ENCODE measurements around the gene FFAR3.
"Not testable (repeated sequence)": the region's sequence is repeated elsewhere in the genome, so short reads cannot be mapped to it uniquely, and the experiment has no call there.

The FFAR3 gene

DNA sequence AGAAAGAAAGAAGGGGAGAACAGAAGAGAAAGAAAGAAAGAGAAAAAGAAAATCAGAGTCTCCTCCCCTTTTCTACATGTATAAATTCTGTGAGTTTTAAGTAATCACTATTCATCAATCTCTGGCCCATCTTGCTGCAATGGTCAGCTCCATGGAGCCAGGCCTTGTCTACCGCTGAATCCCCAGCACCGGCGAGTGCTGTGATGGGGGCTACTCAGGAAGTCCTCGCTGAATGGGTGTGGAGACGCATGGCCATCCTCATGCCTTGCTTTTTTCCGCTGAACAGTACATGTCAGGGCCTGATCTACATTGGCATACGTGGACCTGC is 42.5 kb downstream of the FFAR3 start:
- no peak overlapping the region for H3K9ac ChIP-seq (ENCODE audit: low read depth, low read length)
- no peaks in the 10 kb centered on the region for H3K9me3 ChIP-seq (ENCODE audit: control insufficient read depth, insufficient read depth, low read length)
- H3K36me3 ChIP-seq (ENCODE audit: control insufficient read depth, insufficient read depth, low read length) = no peaks in the 10 kb centered on the region
- H3K4me1 ChIP-seq (ENCODE audit: control insufficient read depth, insufficient read depth, low read length) = no peaks in the 10 kb centered on the region
- H3K27me3 ChIP-seq (ENCODE audit: control insufficient read depth, insufficient read depth, low read length) = no peaks in the 10 kb centered on the region
- H3K4me3 ChIP-seq (ENCODE audit: low read depth, low read length) = no peak overlapping the region

DNA sequence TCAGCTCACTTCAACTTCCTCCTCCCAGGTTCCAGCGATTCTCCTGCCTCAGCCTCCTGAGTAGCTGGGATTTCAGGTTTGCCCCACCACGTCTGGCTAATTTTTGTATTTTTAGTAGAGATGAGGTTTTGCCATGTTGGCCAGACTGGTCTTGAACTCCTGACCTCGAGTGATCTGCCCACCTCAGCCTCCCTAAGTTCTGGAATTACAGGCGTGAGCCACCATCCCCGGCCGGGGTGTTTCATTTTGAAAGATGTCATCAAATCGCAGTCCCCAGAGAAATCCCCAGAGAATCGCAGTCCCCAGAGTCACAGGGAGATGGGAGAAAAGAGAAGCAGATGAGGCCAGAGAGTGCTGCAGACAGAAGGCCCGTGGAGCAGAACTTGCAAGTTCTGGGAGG is 43.2 kb downstream of the FFAR3 start:
- H3K27me3 ChIP-seq (ENCODE audit: control insufficient read depth, insufficient read depth, low read length); H3K4me3 ChIP-seq (ENCODE audit: low read depth, low read length); H3K9ac ChIP-seq (ENCODE audit: low read depth, low read length); H3K4me1 ChIP-seq (ENCODE audit: control insufficient read depth, insufficient read depth, low read length); H3K9me3 ChIP-seq (ENCODE audit: control insufficient read depth, insufficient read depth, low read length); H3K36me3 ChIP-seq (ENCODE audit: control insufficient read depth, insufficient read depth, low read length): not testable (repeated sequence)

DNA sequence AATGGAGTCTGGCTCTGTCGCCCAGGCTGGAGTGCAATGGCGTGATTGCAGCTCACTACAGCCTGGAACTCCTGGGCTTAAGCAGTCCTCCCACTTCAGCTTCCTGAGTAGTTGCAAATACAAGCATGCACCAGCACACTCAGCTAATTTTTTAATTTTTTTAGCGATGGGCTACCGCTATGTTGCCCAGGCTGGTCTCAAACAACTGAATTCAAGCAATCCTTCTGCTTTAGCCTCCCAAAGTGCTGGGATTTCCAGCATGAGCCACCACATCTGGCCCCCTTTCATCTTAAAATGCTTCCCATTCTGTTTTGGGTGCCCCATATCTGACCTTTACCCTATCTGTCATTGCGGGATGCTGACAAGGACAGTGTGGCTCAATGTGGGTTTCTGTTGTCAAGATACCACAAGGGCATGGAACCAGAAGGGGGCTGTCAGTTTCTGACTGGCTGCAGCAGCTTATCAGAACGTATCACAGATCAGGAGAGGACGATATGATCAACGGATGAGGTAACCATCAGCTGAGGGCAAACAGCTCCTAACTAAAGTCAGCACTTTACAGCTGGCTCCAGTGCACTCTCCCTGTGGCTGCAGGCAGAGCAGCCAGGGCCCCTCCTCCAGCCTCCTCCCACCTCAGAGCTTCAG is 45.0 kb downstream of the FFAR3 start:
- no peaks in the 10 kb centered on the region for H3K4me1 ChIP-seq (ENCODE audit: control insufficient read depth, insufficient read depth, low read length)
- H3K4me3 ChIP-seq (ENCODE audit: low read depth, low read length) = no peak overlapping the region

DNA sequence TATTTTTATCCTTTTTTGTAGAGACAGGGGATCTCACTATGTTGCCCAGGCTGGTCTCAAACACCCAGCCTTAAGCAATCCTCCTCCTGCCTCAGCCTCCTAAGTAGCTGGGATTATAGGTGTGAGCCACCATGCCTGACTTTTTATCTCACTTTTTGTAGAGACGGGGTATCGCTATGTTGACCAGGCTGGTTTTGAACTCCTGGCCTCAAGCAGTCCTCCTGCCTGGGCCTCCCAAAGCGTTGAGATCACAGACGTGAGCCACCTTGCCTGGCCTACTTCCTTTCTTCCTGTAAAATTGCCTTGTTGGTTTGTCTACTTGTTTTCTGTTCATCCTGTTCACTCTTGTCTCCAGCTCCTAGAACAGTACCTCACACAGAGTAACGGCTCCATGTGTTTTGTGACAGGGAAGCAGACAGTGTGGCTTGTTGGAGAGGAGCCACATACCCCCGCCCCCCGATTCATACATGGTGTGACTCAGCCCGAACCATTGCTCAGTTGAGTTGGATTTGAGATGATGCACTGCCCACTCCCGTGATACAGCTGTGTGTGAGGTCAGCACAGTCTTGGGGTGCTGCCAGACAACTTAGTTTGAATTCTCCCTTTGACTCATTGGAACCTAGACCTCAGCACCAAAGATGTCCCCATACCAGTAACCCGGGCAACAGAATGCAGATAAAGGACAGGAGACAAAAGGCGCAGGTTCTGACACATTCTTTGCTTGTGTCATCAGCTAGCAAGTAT is 46.8 kb downstream of the FFAR3 start:
- Histone ChIP-seq H3K27me3 (ENCODE audit: control insufficient read depth, insufficient read depth, low read length) (no peaks in the 10 kb centered on the region), H3K9ac (ENCODE audit: low read depth, low read length) (no peak overlapping the region), H3K4me1 (ENCODE audit: control insufficient read depth, insufficient read depth, low read length) (no peaks in the 10 kb centered on the region), H3K4me3 (ENCODE audit: low read depth, low read length) (no peak overlapping the region), H3K36me3 (ENCODE audit: control insufficient read depth, insufficient read depth, low read length) (no peaks in the 10 kb centered on the region), H3K9me3 (ENCODE audit: control insufficient read depth, insufficient read depth, low read length) (no peaks in the 10 kb centered on the region)

More for the DNA sequence above, 45.0 kb downstream of the FFAR3 start:
- H3K9ac ChIP-seq (ENCODE audit: low read depth, low read length) = no peak overlapping the region
- no peaks in the 10 kb centered on the region for H3K27me3 ChIP-seq (ENCODE audit: control insufficient read depth, insufficient read depth, low read length)
- H3K36me3 ChIP-seq (ENCODE audit: control insufficient read depth, insufficient read depth, low read length) = no peaks in the 10 kb centered on the region
- no peaks in the 10 kb centered on the region for H3K9me3 ChIP-seq (ENCODE audit: control insufficient read depth, insufficient read depth, low read length)

DNA sequence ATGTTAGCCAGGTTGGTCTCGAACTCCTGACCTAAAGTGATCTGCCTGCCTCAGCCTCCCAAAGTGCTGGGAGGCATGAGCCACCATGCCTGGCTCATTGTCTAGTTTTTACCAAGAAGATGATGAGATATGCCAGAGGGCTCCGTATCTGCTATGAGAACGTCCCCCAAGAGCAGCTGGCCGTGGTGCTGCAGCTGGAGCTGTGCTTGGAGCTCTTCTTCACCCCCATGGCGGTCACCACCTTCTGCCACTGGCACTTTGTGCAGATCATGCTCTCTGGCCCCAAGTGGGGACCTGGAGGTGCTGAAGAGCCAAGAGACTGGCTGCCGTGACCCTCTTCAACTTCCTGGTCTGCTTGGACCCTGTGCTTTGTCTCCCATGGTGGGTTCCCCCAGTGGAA is 49.4 kb downstream of the FFAR3 start:
- Histone ChIP-seq H3K4me3 (ENCODE audit: low read depth, low read length) (no peak overlapping the region), H3K27me3 (ENCODE audit: control insufficient read depth, insufficient read depth, low read length) (no peaks in the 10 kb centered on the region), H3K9ac (ENCODE audit: low read depth, low read length) (no peak overlapping the region), H3K36me3 (ENCODE audit: control insufficient read depth, insufficient read depth, low read length) (no peaks in the 10 kb centered on the region), H3K9me3 (ENCODE audit: control insufficient read depth, insufficient read depth, low read length) (no peaks in the 10 kb centered on the region), H3K4me1 (ENCODE audit: control insufficient read depth, insufficient read depth, low read length) (no peaks in the 10 kb centered on the region)

DNA sequence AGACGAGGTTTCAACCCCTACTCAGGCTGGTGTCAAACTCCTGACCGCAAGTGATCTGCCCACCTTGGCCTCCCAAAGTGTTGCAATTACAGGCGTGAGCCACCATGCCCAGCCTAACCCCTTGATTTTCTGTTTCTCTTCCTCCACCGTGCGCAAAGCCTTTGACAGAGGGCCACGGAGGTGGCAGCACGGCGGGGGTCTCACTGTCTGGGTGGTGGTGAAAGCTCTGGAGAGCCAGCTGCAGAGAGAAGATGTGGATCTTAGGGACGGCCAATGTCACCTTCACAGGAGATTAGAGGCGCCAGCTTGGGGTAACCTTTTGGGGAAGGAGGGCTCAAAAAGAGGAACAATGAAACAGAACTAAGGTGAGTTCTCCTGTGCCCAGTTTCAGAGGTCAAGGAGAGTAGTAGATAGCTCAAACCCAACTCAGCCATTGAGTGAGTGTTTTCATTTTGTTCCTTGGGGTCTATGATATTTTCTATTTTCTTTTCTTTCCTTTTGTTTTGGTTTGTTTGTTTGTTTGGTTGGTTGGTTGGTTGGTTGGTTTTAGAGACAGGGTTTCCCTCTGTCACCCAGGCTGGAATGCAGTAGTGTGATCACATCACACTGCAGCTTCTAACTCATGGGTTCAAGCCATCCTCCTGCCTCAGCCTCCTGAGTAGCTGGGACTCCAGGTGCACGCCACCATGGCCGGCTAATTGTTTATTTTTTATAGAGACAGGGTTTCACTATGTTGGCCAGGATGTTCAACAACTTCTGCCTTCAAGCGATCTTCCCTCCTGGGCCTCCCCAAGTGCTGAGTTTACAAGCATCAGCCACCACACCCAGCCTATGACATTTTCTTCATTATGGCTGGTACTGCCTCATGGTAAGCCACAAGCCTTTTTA is 50.3 kb downstream of the FFAR3 start:
- Histone ChIP-seq H3K4me1 (ENCODE audit: control insufficient read depth, insufficient read depth, low read length) (no peaks in the 10 kb centered on the region), H3K4me3 (ENCODE audit: low read depth, low read length) (no peak overlapping the region), H3K36me3 (ENCODE audit: control insufficient read depth, insufficient read depth, low read length) (no peaks in the 10 kb centered on the region), H3K27me3 (ENCODE audit: control insufficient read depth, insufficient read depth, low read length) (no peaks in the 10 kb centered on the region), H3K9ac (ENCODE audit: low read depth, low read length) (no peak overlapping the region), H3K9me3 (ENCODE audit: control insufficient read depth, insufficient read depth, low read length) (no peaks in the 10 kb centered on the region)

DNA sequence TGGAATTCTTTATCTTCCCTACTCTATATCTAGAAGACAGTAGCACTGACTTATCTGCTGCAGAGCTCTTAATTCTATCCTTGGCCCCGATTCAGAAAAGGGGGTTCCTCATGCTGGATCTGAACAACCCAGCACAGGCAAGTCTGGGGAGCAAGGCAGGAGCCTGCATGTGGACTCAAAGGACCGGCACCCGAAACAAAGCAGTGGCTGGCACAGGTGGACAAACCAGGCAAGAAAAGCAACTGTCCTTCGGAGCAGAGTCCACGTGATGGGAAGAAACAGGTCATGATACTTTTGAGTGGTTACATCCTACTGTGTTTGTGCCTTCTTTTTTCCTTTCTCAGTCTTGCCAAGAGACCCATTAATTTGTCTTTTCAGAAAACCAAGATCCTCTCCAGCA is 50.9 kb downstream of the FFAR3 start:
- no peaks in the 10 kb centered on the region for H3K27me3 ChIP-seq (ENCODE audit: control insufficient read depth, insufficient read depth, low read length)

More for the DNA sequence above, 50.9 kb downstream of the FFAR3 start:
- Histone ChIP-seq H3K4me1 (ENCODE audit: control insufficient read depth, insufficient read depth, low read length) (no peaks in the 10 kb centered on the region), H3K4me3 (ENCODE audit: low read depth, low read length) (no peak overlapping the region), H3K9me3 (ENCODE audit: control insufficient read depth, insufficient read depth, low read length) (no peaks in the 10 kb centered on the region), H3K9ac (ENCODE audit: low read depth, low read length) (no peak overlapping the region), H3K36me3 (ENCODE audit: control insufficient read depth, insufficient read depth, low read length) (no peaks in the 10 kb centered on the region)
